Caco-2 (cell line): ENCODE data around the gene ABHD2. TPM values are rescaled to one million over a fixed set of nuclear protein-coding genes. Genes with fewer than 3 reads are reported as not detected.

Experiments used
- BruUV-seq: library from RNA; stranded (reverse); fragments of 400-500 nt; replicated peaks from 2 replicates; lab custom pipeline; 2021; lab: Mats Ljungman, UMichigan
- CTCF ChIA-PET: fragments of 300-600 bp; sonication (Branson Sonifier 250); formaldehyde crosslinking; loops from one replicate; lab custom pipeline; 2022; ENCODE audit warnings: antibody characterized with exemption; lab: Charles Lee
- POLR2A ChIA-PET: fragments of 300-600 bp; sonication (Branson Sonifier 250); formaldehyde crosslinking; loops from one replicate; lab custom pipeline; 2022; ENCODE audit warnings: antibody characterized with exemption; lab: Charles Lee
- DNase-seq, 2 experiments: peaks; one replicate each; pipeline versions ENCODE4 v3.0.0 to v3.0.0-alpha.2; 2020 to 2022
- H3K27me3 ChIP-seq: replicated peaks from 2 replicates; pipeline ENCODE4 v1.6.0; 2011; ENCODE audit warnings: low read length; ENCODE audit not compliant: control insufficient read depth, insufficient read depth
- H3K36me3 ChIP-seq: 2 replicates; pipeline ENCODE4 v1.5.1; 2011; ENCODE audit warnings: low read length; ENCODE audit not compliant: control insufficient read depth, insufficient read depth
- H3K4me1 ChIP-seq: fragments of 250-450 bp; sonication (Bioruptor Pico); 2 replicates; pipeline ENCODE4 v1.5.1; 2020; ENCODE audit warnings: mild to moderate bottlenecking
- H3K4me3 ChIP-seq: 2 replicates; pipeline ENCODE4 v1.5.1; 2011; ENCODE audit warnings: low read depth, mild to moderate bottlenecking, control low read depth, low read length
- H3K9me3 ChIP-seq: fragments of 250-450 bp; sonication (Bioruptor Pico); 2 replicates; pipeline ENCODE4 v1.5.1; 2020; ENCODE audit warnings: mild to moderate bottlenecking, moderate library complexity
- H3K27ac Mint-ChIP-seq: one replicate; pipeline ENCODE4 v1.8.0; 2022; ENCODE audit warnings: mixed read lengths; ENCODE audit not compliant: unreplicated experiment
- H3K27me3 Mint-ChIP-seq: one replicate; pipeline ENCODE4 v1.8.0; 2022; ENCODE audit warnings: mixed read lengths; ENCODE audit not compliant: insufficient read depth, unreplicated experiment
- H3K36me3 Mint-ChIP-seq: one replicate; pipeline ENCODE4 v1.8.0; 2022; ENCODE audit warnings: mild to moderate bottlenecking, mixed read lengths; ENCODE audit not compliant: insufficient read depth, unreplicated experiment
- H3K4me1 Mint-ChIP-seq: one replicate; pipeline ENCODE4 v1.8.0; 2022; ENCODE audit warnings: low read depth, mixed read lengths; ENCODE audit not compliant: unreplicated experiment
- H3K4me3 Mint-ChIP-seq: one replicate; pipeline ENCODE4 v1.8.0; 2022; ENCODE audit warnings: mild to moderate bottlenecking, moderate library complexity, mixed read lengths; ENCODE audit not compliant: unreplicated experiment
- H3K9me3 Mint-ChIP-seq: one replicate; pipeline ENCODE4 v1.8.0; 2022; ENCODE audit warnings: mixed read lengths; ENCODE audit not compliant: unreplicated experiment
- CTCF ChIP-seq, 2 experiments: fragments of 200-600 bp in 1 of 2; IDR thresholded peaks; 1 replicate in 1 of 2; 2 replicates in 1 of 2; pipeline versions ENCODE4 v1.5.1 to v1.8.0; 2011 to 2022; ENCODE audit warnings: antibody characterized with exemption in 1 of 2, control low read depth in 1 of 2, inconsistent platforms in 1 of 2, low read depth in 1 of 2, low read length in 1 of 2, mild to moderate bottlenecking in 1 of 2, moderate library complexity in 1 of 2; ENCODE audit not compliant: insufficient read depth in 1 of 2, severe bottlenecking in 1 of 2, unreplicated experiment in 1 of 2
- intact Hi-C: fragments of 100-400 bp; cut with micrococcal nuclease; formaldehyde crosslinking; loops from one replicate; pipeline ENCODE4 v1.10.0; 2022; ENCODE audit not compliant: unreplicated experiment
- total RNA-seq: library from RNA; stranded (reverse); gene quantifications from 2 replicates; pipeline ENCODE4 v1.2.3, GENCODE V29; 2022

The ABHD2 gene
- total RNA-seq, 1 experiment from 2014 or later, result 63.0 TPM

GRCh38 chr15:89187986-89188514 is 99.8 kb downstream of the ABHD2 start:
- no peak overlapping the region for H3K4me3 ChIP-seq

GRCh38 chr15:89192136-89192535 is 103.9 kb downstream of the ABHD2 start:
- H3K4me3 ChIP-seq, result no peak overlapping the region
- Mint-ChIP-seq H3K9me3 (no peaks in the 10 kb centered on the region), H3K27me3 (no peaks in the 10 kb centered on the region), H3K27ac (no peak overlapping the region), H3K4me3 (no peak overlapping the region), H3K36me3 (peaks cover 24% of the 10 kb centered on the region), H3K4me1 (peaks cover 5% of the 10 kb centered on the region)
- POLR2A ChIA-PET, result no interaction called here
- peaks cover 5% of the 10 kb centered on the region for H3K36me3 ChIP-seq
- DNase-seq, result peak in 1 of 2 experiments; percentile 26
- no peaks in the 10 kb centered on the region for H3K4me1 ChIP-seq
- intact Hi-C loops, result no loop called here
- no peak for TF ChIP-seq CTCF (IDR thresholded peaks at IDR 0.05; ENCODE audit: insufficient read depth in 1 of 2, low read depth in 1 of 2, low read length in 1 of 2, severe bottlenecking in 1 of 2, unreplicated experiment in 1 of 2)
- H3K27me3 ChIP-seq, result no peaks in the 10 kb centered on the region
- H3K9me3 ChIP-seq, result no peaks in the 10 kb centered on the region
- no TSS peak for BruUV-seq
- CTCF ChIA-PET, result interaction anchor here (1.0 to 1.3 kb wide), 2 partner anchors 21 to 52 kb away, joined by 3 read pairs; partner anchors contain the start of gene FANCI

More at GRCh38 chr15:89187986-89188514, 99.8 kb downstream of the ABHD2 start:
- Mint-ChIP-seq H3K27me3 (no peaks in the 10 kb centered on the region), H3K36me3 (peaks cover 14% of the 10 kb centered on the region), H3K4me1 (peaks cover 5% of the 10 kb centered on the region), H3K27ac (no peak overlapping the region), H3K9me3 (no peaks in the 10 kb centered on the region), H3K4me3 (no peak overlapping the region)
- intact Hi-C loops, result no loop called here
- Histone ChIP-seq H3K36me3 (peaks cover 5% of the 10 kb centered on the region), H3K4me1 (no peaks in the 10 kb centered on the region), H3K27me3 (no peaks in the 10 kb centered on the region), H3K9me3 (no peaks in the 10 kb centered on the region)
- no peak for TF ChIP-seq CTCF (IDR thresholded peaks at IDR 0.05; ENCODE audit: insufficient read depth in 1 of 2, low read depth in 1 of 2, low read length in 1 of 2, severe bottlenecking in 1 of 2, unreplicated experiment in 1 of 2)
- ChIA-PET CTCF (interaction anchor here (1.1 kb wide), 1 partner anchor 19 kb away, joined by 3 read pairs; no protein-coding TSS in a partner anchor), POLR2A (no interaction called here)
- BruUV-seq, result no TSS peak
- DNase-seq, result no peak

GRCh38 chr15:89192766-89193165 is 104.5 kb downstream of the ABHD2 start:
- Histone ChIP-seq H3K4me1 (no peaks in the 10 kb centered on the region), H3K27me3 (no peaks in the 10 kb centered on the region), H3K9me3 (no peaks in the 10 kb centered on the region), H3K4me3 (no peak overlapping the region), H3K36me3 (peaks cover 5% of the 10 kb centered on the region)
- ChIA-PET POLR2A (no interaction called here), CTCF (interaction anchor here (1.0 kb wide), 1 partner anchor 51 kb away, joined by 3 read pairs; the partner anchor contains the start of gene FANCI)
- Mint-ChIP-seq H3K27ac (no peak overlapping the region), H3K4me1 (peaks cover 5% of the 10 kb centered on the region), H3K27me3 (no peaks in the 10 kb centered on the region), H3K9me3 (no peaks in the 10 kb centered on the region), H3K4me3 (no peak overlapping the region), H3K36me3 (peaks cover 24% of the 10 kb centered on the region)
- intact Hi-C loops, result no loop called here
- no peak for DNase-seq
- BruUV-seq, result no TSS peak
- TF ChIP-seq CTCF (IDR thresholded peaks at IDR 0.05; ENCODE audit: insufficient read depth in 1 of 2, low read depth in 1 of 2, low read length in 1 of 2, severe bottlenecking in 1 of 2, unreplicated experiment in 1 of 2), result no peak
